Activated T-cell treated with anti-CD3 and anti-CD28 coated beads, Interleukin-2, amount 50 U/mL, for 4 hours (primary cell): ENCODE results near the gene ARTN. TPM values are rescaled to one million over a fixed set of nuclear protein-coding genes. Genes with fewer than 3 reads are reported as not detected.

Experiments
- ATAC-seq, 2 donors: fragments of 200-7000 bp; cut with Tn5 transposase; one replicate each; pipeline ENCODE4 v1.10.0; 2021
- DNase-seq: peaks from one replicate; pipeline ENCODE4 v3.0.0-alpha.2; 2020
- H3K27me3 Mint-ChIP-seq: one replicate; pipeline ENCODE4 v1.8.0; 2021; ENCODE audit warnings: low read depth, mixed read lengths
- H3K36me3 Mint-ChIP-seq: one replicate; pipeline ENCODE4 v1.8.0; 2022; ENCODE audit warnings: mixed read lengths; ENCODE audit not compliant: insufficient read depth
- H3K4me1 Mint-ChIP-seq: one replicate; pipeline ENCODE4 v1.8.0; 2021; ENCODE audit warnings: low read depth, mixed read lengths
- H3K4me3 Mint-ChIP-seq: one replicate; pipeline ENCODE4 v1.8.0; 2021; ENCODE audit warnings: mild to moderate bottlenecking, moderate library complexity, mixed read lengths
- H3K9me3 Mint-ChIP-seq: one replicate; pipeline ENCODE4 v1.8.0; 2021; ENCODE audit warnings: mixed read lengths
- total RNA-seq, 3 donors: library from RNA; stranded (reverse); gene quantifications; one replicate each; pipeline ENCODE4 v1.2.1, GENCODE V29; 2021

The ARTN gene
- total RNA-seq, 3 donors from 2014 or later: 0.33 to 0.45 (median 0.40) TPM

DNA sequence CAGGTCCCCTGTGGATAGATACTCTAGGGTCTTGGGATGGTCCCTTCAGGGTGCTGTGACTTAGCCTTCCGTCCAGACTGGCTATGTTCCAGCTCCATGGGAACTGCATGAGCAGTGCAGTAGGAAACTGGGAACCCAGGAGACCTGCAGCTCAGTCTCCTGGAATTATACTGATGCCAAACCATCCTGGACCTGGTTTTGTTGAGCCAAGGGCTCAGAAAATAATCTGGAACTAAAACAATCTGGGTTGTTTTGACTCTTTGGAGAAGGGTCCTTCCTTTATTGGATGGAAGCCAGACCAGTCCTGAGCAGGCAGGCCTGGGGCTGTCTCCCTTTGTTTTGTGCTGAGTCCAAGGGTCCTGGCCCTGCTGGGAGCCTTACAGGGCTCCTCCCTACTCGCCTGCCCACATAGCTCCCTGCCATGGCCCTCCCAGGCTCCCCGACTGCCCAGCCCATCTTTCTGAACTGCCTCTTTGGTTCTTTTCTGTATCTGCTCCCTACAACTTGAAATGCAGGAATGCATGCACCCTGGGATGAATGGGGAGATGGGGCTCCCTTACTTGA lies 14.4 kb downstream of the ARTN start:
- ATAC-seq (no peak), DNase-seq (no peak)
- Mint-ChIP-seq H3K4me1 (peaks cover 50% of the 10 kb centered on the region), H3K4me3 (peak overlapping the region; percentile 93), H3K27me3 (no peaks in the 10 kb centered on the region), H3K36me3 (peaks cover 15% of the 10 kb centered on the region), H3K9me3 (no peaks in the 10 kb centered on the region)

DNA sequence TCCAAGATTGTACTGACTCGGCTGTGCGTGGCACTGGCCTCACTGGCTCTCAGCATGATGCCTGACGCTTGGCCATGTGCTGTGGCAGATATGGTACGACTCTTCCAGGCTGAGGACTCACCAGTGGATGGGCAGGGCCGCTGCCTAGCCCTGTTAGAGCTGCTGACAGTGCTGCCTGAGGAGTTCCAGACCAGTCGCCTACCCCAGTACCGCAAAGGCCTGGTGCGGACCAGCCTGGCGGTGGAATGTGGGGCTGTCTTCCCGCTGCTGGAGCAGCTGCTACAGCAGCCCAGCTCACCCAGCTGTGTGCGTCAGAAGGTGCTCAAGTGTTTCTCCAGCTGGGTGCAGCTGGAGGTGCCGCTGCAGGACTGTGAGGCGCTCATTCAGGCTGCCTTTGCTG lies 16.1 kb downstream of the ARTN start:
- Mint-ChIP-seq H3K9me3 (no peaks in the 10 kb centered on the region), H3K4me1 (peaks cover 43% of the 10 kb centered on the region), H3K27me3 (no peaks in the 10 kb centered on the region), H3K4me3 (no peak overlapping the region), H3K36me3 (peaks cover 12% of the 10 kb centered on the region)
- ATAC-seq (no peak), DNase-seq (no peak)

DNA sequence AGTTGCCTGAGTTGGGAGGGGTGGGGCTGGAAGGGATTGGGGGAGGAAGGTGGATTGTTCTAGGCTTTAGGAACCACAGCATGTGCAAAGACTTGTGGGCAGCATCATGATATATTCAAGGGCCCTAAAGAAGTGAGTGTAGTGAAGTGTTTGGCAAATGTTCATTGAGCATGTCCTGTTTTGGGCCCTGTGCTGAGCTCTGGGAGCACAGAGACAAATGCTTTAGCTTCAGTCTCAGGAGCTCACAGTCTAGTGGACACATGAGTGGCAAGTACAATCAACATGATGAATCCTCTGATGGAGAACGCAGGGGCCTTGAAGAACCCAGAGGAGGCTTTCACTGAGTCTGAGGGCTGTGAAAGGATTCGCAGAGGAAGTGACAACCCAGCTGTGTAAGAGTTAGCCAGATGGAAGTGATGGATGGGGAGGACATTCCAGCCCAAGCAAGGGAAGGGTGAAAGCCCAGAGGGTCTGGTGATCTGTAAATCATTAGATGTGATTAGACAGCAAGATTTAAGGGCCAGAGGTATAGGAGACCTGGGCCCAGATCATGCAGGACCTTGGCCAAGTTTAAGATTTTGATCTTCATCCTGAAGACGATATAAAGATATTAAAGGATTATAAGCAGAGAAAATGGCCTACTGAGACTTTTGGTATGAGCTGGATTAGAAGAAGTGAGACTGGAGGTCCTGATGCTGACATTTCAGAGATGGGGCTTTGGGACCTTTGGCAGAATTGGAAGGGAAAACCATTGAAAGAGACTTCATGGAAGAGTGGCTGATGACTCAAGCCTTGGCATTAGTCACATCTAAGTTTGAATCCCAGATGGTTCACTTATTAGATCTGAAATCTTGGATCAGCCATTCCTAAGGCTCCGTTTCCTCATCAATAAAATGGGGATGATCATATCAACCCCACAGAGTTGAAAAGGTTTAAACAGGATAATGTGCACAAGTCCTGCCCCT lies 17.7 kb downstream of the ARTN start:
- Mint-ChIP-seq H3K27me3 (no peaks in the 10 kb centered on the region), H3K4me1 (peaks cover 29% of the 10 kb centered on the region), H3K36me3 (peaks cover 9% of the 10 kb centered on the region), H3K4me3 (no peak overlapping the region), H3K9me3 (no peaks in the 10 kb centered on the region)
- no peak for ATAC-seq
- DNase-seq: no peak

DNA sequence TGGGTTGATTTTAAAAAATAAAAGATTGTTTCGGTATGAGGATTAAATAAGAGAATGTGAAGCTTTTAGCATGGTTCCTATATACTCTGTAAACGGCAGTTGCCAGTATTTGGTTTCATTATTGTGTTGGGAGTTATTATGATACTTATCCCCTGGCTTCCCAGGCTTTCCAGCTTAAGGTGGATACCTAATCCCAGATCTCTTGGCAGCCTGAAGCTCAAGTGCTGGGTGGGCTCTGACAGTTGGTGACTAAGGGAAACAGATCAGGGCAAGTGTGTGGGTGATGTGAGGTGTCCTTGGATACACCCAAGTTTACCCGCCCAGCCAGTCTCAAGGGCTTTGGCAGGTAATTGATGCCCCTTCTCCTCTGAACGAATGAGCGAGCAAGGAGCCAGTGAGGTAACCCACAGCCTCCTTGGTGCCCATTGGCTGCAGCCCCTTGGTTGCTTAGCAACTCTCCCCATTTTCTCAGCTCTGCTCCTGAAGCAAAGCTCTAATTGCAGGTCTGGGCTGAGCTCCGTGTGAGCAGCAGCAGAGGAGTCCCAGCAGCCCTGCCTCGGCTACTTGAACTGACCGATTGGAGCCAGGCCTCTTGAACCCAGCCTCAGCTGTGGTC lies 19.2 kb downstream of the ARTN start:
- ATAC-seq (no peak), DNase-seq (no peak)
- Mint-ChIP-seq H3K36me3 (peaks cover 13% of the 10 kb centered on the region), H3K9me3 (no peaks in the 10 kb centered on the region), H3K27me3 (no peaks in the 10 kb centered on the region), H3K4me3 (no peak overlapping the region), H3K4me1 (peaks cover 24% of the 10 kb centered on the region)

DNA sequence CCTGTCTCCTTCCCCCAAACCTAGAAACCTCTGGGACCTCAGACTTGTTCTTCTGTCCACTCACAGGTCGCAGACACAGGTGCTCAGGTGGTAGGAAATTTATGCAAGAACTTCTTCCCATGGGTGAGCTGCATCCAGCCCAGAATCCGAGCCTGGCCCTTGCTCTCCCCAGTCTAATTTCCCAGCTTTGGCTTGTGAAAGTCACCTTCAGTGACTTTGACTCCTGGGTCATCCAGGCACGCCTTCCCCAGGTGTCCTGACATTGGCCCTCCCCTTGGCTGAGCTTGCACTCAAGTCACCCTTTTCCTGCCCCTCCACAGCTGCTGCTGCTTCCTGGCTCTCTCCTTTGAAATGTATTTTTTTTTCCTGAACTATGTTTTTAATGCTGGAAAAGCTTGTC lies 19.8 kb downstream of the ARTN start:
- DNase-seq (no peak), ATAC-seq (no peak)
- H3K9me3 Mint-ChIP-seq: no peaks in the 10 kb centered on the region
- H3K4me3 Mint-ChIP-seq: no peak overlapping the region
- peaks cover 19% of the 10 kb centered on the region for H3K4me1 Mint-ChIP-seq
- no peaks in the 10 kb centered on the region for H3K27me3 Mint-ChIP-seq
- peaks cover 18% of the 10 kb centered on the region for H3K36me3 Mint-ChIP-seq

DNA sequence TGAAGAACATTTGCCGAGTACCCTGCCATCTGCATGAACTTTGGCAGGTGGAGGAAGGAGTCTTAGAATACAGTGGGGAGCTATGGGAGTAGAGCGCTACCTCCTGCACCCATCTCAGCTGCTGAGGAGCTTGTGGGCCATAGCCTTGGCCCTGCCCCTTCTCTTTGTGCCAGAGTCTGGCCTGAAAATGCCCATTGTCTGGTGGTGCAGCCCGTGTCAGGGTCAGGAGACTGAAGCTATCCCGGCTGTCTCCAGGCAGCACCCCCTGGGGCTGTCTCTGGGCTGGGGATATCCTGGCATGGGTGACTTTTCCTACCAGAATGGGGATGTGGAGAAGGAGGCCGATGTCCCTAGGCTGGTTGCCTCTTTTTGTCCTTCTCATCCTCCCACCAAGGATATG lies 20.4 kb downstream of the ARTN start:
- peaks cover 12% of the 10 kb centered on the region for H3K4me1 Mint-ChIP-seq
- peaks cover 22% of the 10 kb centered on the region for H3K36me3 Mint-ChIP-seq
- H3K4me3 Mint-ChIP-seq: no peak overlapping the region
- H3K27me3 Mint-ChIP-seq: no peaks in the 10 kb centered on the region
- no peaks in the 10 kb centered on the region for H3K9me3 Mint-ChIP-seq
- DNase-seq (no peak), ATAC-seq (no peak)

DNA sequence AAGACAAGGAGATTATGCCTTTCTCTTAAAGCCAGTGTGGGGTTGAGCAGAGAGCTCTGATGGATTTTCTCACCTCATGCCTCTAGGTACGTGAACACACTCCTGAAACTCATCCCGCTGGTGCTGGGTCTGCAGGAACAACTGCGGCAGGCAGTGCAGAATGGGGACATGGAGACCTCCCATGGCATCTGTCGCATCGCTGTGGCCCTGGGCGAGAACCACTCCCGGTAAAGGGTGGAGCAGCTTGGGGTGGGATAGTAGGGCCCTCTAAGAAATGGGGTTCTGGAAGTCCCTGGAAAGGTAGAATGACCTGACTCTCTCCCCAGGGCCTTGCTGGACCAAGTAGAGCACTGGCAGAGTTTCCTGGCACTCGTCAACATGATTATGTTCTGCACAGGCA lies 22.6 kb downstream of the ARTN start:
- H3K4me3 Mint-ChIP-seq: no peak overlapping the region
- no peaks in the 10 kb centered on the region for H3K9me3 Mint-ChIP-seq
- DNase-seq (no peak), ATAC-seq (no peak)
- H3K4me1 Mint-ChIP-seq: no peaks in the 10 kb centered on the region
- H3K27me3 Mint-ChIP-seq: no peaks in the 10 kb centered on the region
- H3K36me3 Mint-ChIP-seq: peaks cover 20% of the 10 kb centered on the region

DNA sequence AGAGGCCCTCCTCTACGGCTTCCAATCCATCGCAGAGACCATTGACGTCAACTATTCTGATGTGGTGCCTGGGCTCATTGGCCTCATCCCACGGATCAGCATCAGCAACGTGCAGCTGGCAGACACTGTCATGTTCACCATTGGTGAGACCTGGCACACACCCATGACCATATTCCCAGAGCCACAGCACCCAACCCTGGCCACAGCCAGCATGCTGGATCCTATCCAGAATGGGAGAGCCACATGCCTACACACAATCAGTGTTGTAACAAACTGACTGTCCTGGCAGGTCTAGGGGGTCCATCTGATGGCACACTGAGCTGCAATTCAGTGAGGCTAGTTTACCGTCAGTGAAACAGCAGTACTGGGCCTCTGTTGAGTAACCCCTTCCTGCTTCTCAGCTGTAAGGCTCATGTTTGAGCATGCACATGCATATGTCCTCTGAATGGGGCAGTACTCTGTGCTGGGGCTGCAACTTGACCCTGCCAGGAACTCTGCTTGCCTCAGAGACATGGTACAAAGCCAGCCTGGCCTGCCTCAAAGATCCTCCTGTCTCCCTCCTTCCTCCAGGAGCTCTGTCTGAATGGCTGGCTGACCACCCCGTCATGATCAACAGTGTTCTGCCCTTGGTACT lies 23.9 kb downstream of the ARTN start:
- ATAC-seq: no peak
- H3K4me3 Mint-ChIP-seq: no peak overlapping the region
- H3K36me3 Mint-ChIP-seq: peaks cover 27% of the 10 kb centered on the region
- no peak for DNase-seq
- H3K9me3 Mint-ChIP-seq: no peaks in the 10 kb centered on the region
- H3K27me3 Mint-ChIP-seq: no peaks in the 10 kb centered on the region
- no peaks in the 10 kb centered on the region for H3K4me1 Mint-ChIP-seq

DNA sequence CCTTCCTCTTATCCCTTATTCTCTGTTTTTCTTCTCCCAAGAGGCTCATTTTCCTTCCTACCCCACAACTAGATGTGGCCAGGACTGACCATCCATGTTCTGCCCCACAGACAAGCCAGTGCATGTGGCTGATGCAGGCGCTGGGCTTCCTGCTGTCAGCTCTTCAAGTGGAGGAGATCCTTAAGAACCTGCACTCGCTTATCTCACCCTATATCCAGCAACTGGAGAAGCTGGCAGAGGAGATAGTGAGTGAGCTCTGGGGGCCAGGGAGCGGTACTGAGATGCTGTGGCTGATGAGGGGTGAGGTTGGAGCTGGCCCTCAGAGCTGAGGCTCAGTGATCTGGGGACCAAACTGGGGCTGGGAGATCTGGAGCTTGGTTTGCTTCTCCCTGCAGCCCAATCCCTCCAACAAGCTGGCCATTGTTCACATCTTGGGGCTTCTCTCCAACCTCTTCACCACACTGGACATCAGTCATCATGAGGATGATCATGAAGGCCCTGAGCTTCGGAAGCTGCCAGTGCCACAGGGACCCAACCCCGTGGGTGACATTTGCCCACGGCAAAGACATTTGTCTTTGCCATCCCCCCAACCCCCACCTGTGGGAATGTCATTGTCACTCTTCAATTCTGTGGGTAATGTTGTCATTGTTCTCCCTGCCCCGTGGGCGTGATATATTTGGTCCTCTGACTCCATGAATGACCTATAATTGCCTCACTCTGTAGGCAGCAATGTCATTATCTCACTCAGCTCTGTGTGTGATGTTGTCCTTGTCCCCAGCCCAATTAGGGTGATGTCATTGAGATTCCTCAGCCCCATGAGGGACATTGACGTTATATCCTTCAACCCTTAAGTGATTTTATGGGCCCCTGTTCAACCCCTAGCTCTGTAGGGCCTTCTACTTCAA lies 25.0 kb downstream of the ARTN start:
- no peak for DNase-seq
- Mint-ChIP-seq H3K4me1 (no peaks in the 10 kb centered on the region), H3K9me3 (no peaks in the 10 kb centered on the region), H3K4me3 (no peak overlapping the region), H3K36me3 (peaks cover 32% of the 10 kb centered on the region), H3K27me3 (no peaks in the 10 kb centered on the region)
- no peak for ATAC-seq

DNA sequence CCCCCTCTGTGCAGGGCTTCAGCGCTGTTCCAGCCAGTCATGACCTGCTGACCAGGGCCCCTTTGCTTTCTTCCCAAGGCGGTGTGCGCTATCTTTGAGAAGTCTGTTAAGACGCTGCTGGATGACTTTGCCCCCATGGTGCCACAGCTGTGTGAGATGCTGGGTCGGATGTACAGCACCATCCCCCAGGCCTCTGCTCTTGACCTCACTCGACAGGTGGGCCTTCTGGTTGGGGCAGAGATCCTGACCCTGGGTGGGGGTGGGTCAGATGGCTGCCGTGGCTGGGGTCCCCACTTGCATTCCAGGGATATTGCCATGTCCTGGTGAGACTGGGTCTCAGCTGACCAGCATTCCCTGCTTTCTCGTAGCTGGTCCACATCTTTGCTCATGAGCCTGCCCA lies 27.2 kb downstream of the ARTN start:
- no peak overlapping the region for H3K4me3 Mint-ChIP-seq

DNA sequence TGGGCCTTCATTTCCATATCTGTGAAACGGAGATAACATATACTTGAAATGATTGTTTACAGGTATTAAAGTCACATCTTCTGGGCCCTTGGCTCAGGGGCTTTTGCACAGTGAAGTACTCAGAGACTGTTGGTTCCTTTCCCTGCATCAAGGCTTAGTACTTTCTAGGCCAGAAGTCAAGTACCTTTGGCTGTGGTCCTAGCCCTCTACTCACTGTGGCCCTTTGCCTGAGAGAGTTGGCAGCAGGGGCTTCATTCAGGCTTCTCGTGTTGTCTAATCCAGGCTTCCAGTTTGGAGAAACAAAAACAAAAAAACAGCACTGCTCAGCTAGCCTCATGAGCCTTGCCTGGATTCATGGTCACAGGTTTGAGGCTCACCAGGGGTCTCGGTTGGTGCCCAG lies 28.1 kb downstream of the ARTN start:
- DNase-seq: no peak
- Mint-ChIP-seq H3K27me3 (no peaks in the 10 kb centered on the region), H3K4me3 (no peak overlapping the region), H3K36me3 (peaks cover 33% of the 10 kb centered on the region), H3K4me1 (no peaks in the 10 kb centered on the region), H3K9me3 (no peaks in the 10 kb centered on the region)
- ATAC-seq: no peak

More for the DNA sequence above, 27.2 kb downstream of the ARTN start:
- Mint-ChIP-seq H3K9me3 (no peaks in the 10 kb centered on the region), H3K27me3 (no peaks in the 10 kb centered on the region), H3K36me3 (peaks cover 32% of the 10 kb centered on the region), H3K4me1 (no peaks in the 10 kb centered on the region)
- DNase-seq (no peak), ATAC-seq (no peak)

DNA sequence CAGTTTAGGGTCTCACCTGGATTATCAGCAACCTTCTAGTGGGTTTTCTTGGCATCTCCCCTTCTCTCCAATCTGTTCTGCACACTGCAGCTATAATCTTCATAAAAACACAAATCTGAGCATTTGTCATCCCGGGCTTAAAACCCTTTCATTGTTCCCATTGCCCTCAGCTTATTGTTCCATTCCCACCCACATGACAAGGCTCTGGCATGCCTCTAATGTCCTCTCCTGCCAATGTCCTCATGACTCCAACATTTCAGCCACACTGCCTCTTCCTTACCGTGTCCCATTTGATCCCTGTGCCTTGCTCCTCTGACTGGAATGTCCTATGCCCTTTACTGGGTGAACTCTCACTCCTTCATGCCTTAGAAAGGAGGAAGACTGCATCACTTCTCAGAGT lies 28.7 kb downstream of the ARTN start:
- ATAC-seq (no peak), DNase-seq (no peak)
- Mint-ChIP-seq H3K9me3 (no peaks in the 10 kb centered on the region), H3K4me3 (no peak overlapping the region), H3K4me1 (no peaks in the 10 kb centered on the region), H3K27me3 (no peaks in the 10 kb centered on the region), H3K36me3 (peaks cover 30% of the 10 kb centered on the region)

DNA sequence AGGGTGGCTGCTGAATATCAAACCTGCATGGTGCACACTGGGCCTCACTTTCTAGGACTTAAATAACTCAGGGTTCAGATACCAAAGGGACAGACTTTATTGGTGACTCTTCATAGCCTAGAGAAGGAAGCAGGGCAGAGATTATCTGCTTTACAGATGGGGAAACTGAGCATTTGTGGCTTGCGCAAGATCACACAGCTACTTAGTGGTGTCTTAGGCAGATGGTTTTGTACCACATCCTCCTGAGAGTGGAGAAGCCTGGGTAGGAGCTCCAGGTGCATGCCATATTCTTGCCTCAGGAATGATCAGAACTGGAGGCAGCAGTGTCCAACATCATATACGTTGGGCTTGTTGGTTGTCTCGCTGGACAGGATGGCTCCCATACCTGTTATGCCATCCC lies 29.4 kb downstream of the ARTN start:
- no peak for DNase-seq
- no peaks in the 10 kb centered on the region for H3K4me1 Mint-ChIP-seq
- no peak for ATAC-seq
- H3K27me3 Mint-ChIP-seq: no peaks in the 10 kb centered on the region
- no peaks in the 10 kb centered on the region for H3K9me3 Mint-ChIP-seq
- H3K4me3 Mint-ChIP-seq: no peak overlapping the region
- H3K36me3 Mint-ChIP-seq: peaks cover 28% of the 10 kb centered on the region

DNA sequence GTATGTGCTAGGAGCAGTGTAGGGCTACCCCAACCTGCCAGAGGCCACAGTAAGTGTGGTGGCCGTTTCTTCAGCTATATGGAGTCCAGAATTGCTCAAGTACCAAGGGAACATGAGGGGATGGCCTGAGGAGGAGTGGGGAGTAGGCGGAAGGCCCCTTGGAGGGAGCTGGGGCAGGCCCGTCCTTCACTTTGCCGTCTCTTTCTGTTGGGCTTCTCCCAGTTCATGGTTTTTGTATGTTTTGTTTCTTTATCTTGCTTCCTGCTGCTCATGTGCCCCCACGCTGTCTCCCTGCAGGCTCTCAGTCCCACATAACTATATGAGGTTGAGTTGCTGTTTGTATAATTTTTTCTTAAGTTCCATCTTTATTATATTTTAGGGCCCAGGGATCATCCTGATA lies 30.3 kb downstream of the ARTN start:
- no peaks in the 10 kb centered on the region for H3K27me3 Mint-ChIP-seq
- DNase-seq: no peak
- H3K4me3 Mint-ChIP-seq: no peak overlapping the region
- no peaks in the 10 kb centered on the region for H3K9me3 Mint-ChIP-seq
- peaks cover 21% of the 10 kb centered on the region for H3K36me3 Mint-ChIP-seq
- no peak for ATAC-seq
- H3K4me1 Mint-ChIP-seq: no peaks in the 10 kb centered on the region
